B cell (primary cell): ENCODE data around the gene ZMPSTE24. TPM values are rescaled to one million over a fixed set of nuclear protein-coding genes. Genes with fewer than 3 reads are reported as not detected.

Experiments used
- ATAC-seq: fragments of 200-7000 bp; cut with Tn5 transposase; one replicate; pipeline ENCODE4 v1.10.0; 2021; ENCODE audit warnings: low read depth, mild to moderate bottlenecking, moderate number of reproducible peaks, moderate library complexity
- CTCF ChIA-PET: fragments of 350-600 bp; sonication (Branson Sonifier 250); formaldehyde crosslinking; loops from one replicate; lab custom pipeline; 2021; ENCODE audit warnings: antibody characterized with exemption, inconsistent platforms; lab: Charles Lee
- POLR2A ChIA-PET: fragments of 350-600 bp; sonication (Branson Sonifier 250); formaldehyde crosslinking; loops from one replicate; lab custom pipeline; 2021; ENCODE audit warnings: antibody characterized with exemption; lab: Charles Lee
- DNase-seq: peaks from one replicate; pipeline ENCODE4 v3.0.0; 2013
- H2AFZ ChIP-seq: 2 replicates; pipeline ENCODE4 v1.6.1; 2012; ENCODE audit warnings: mild to moderate bottlenecking, low read depth, low read length; ENCODE audit not compliant: insufficient read depth, poor library complexity, severe bottlenecking
- H3K27ac ChIP-seq, 2 donors: 1 replicate in 1 of 2; 2 replicates in 1 of 2; pipeline ENCODE4 v1.5.1; 2012 to 2013; ENCODE audit warnings: low read length in 2 of 2, mild to moderate bottlenecking in 2 of 2, moderate library complexity in 1 of 2
- H3K27me3 ChIP-seq, 4 experiments: fragments of 200-600 bp in 1 of 4; sonication (generic) in 1 of 4; replicated peaks in 1 of 4; 1 replicate in 2 of 4; 2 replicates in 2 of 4; pipeline versions ENCODE4 v1.6.1 to v1.7.0; 2013 to 2016; ENCODE audit warnings: low read length in 3 of 4, mild to moderate bottlenecking in 2 of 4, mixed read lengths in 1 of 4, moderate library complexity in 1 of 4; ENCODE audit not compliant: insufficient read depth in 4 of 4, control insufficient read depth in 3 of 4; ENCODE audit errors: control extremely low read depth in 1 of 4
- H3K36me3 ChIP-seq, 2 experiments: replicated peaks in 1 of 2; 1 replicate in 1 of 2; 2 replicates in 1 of 2; pipeline versions ENCODE4 v1.6.1 to v1.7.1; 2013; ENCODE audit warnings: low read length in 1 of 2; ENCODE audit not compliant: insufficient read depth in 2 of 2, control insufficient read depth in 1 of 2; ENCODE audit errors: control extremely low read depth in 1 of 2, extremely low read depth in 1 of 2
- H3K4me1 ChIP-seq, 2 donors: fragments of 200-600 bp in 1 of 2; sonication (generic) in 1 of 2; 1 replicate in 1 of 2; 2 replicates in 1 of 2; pipeline versions ENCODE4 v1.5.1 to v1.6.1; 2013 to 2017; ENCODE audit warnings: low read length in 2 of 2; ENCODE audit not compliant: control insufficient read depth in 2 of 2, insufficient read depth in 2 of 2
- H3K4me2 ChIP-seq: replicated peaks from 2 replicates; pipeline ENCODE3; 2012; ENCODE audit warnings: mild to moderate bottlenecking, low read depth, low read length; ENCODE audit not compliant: poor library complexity, severe bottlenecking
- H3K4me3 ChIP-seq, 5 experiments: fragments of 200-600 bp in 1 of 5; sonication (generic) in 1 of 5; 1 replicate in 3 of 5; 2 replicates in 2 of 5; pipeline versions ENCODE4 v1.5.1 to v1.7.0; 2011 to 2016; ENCODE audit warnings: low read length in 4 of 5, mild to moderate bottlenecking in 4 of 5, low read depth in 2 of 5, control low read depth in 1 of 5, moderate library complexity in 1 of 5; ENCODE audit not compliant: insufficient read depth in 1 of 5; ENCODE audit errors: control extremely low read depth in 1 of 5, extremely low read depth in 1 of 5
- H3K79me2 ChIP-seq: fragments of 200-600 bp; sonication (generic); one replicate; pipeline ENCODE4 v1.6.0; 2016; ENCODE audit warnings: low read length; ENCODE audit not compliant: control insufficient read depth, insufficient read depth
- H3K9ac ChIP-seq: fragments of 200-600 bp; sonication (generic); 2 replicates; pipeline ENCODE4 v1.6.1; 2017; ENCODE audit warnings: mild to moderate bottlenecking, low read length, moderate library complexity
- H3K9me3 ChIP-seq, 3 donors: one replicate each; pipeline versions ENCODE4 v1.6.1 to v1.7.1; 2013; ENCODE audit warnings: low read length in 2 of 3; ENCODE audit not compliant: control insufficient read depth in 2 of 3, insufficient read depth in 1 of 3; ENCODE audit errors: control extremely low read depth in 1 of 3
- H4K20me1 ChIP-seq: 2 replicates; pipeline ENCODE4 v1.6.0; 2012; ENCODE audit warnings: mild to moderate bottlenecking, low read length; ENCODE audit not compliant: insufficient read depth, control insufficient read depth, poor library complexity, severe bottlenecking
- H3K27ac Mint-ChIP-seq: one replicate; pipeline ENCODE4 v1.8.0; 2021; ENCODE audit warnings: mixed read lengths
- H3K27me3 Mint-ChIP-seq: one replicate; pipeline ENCODE4 v1.8.0; 2021; ENCODE audit warnings: mixed read lengths
- H3K4me1 Mint-ChIP-seq: one replicate; pipeline ENCODE4 v1.8.0; 2021; ENCODE audit warnings: mixed read lengths
- H3K4me3 Mint-ChIP-seq: one replicate; pipeline ENCODE4 v1.8.0; 2021; ENCODE audit warnings: mixed read lengths
- H3K9me3 Mint-ChIP-seq: one replicate; pipeline ENCODE4 v1.8.0; 2022; ENCODE audit warnings: mixed read lengths; ENCODE audit not compliant: insufficient read depth
- EZH2 ChIP-seq: IDR thresholded peaks from 2 replicates; pipeline ENCODE4 v1.6.1; 2012; ENCODE audit warnings: borderline replicate concordance, low read depth, mild to moderate bottlenecking, moderate library complexity, low read length; ENCODE audit not compliant: insufficient read depth, poor library complexity, severe bottlenecking
- WGBS: methylation state at CpG from one replicate; pipeline ENCODE4 v1.1.5; 2013; ENCODE audit warnings: missing lambda C conversion rate; ENCODE audit not compliant: insufficient coverage; 5-methylcytosine and 5-hydroxymethylcytosine counted together
- intact Hi-C: fragments of 100-400 bp; cut with micrococcal nuclease; formaldehyde crosslinking; loops from one replicate; pipeline ENCODE4 v1.10.0; 2022
- polyA plus RNA-seq: library from polyadenylated mRNA; depleted of rRNA; stranded (reverse); fragments of >200 nt; gene quantifications from 2 replicates; pipeline ENCODE4 v1.2.3, GENCODE V29; 2012
- total RNA-seq, 2 donors: library from RNA; stranded (reverse); fragments of 120-200 nt in 1 of 2; gene quantifications; 1 replicate in 1 of 2; 2 replicates in 1 of 2; pipeline versions ENCODE4 v1.2.3 to v1.2.4, GENCODE V29; 2013 to 2022
- TF ChIP-seq, protein P1 (sequence below): fragments of 200-600 bp; IDR thresholded peaks from one replicate; pipeline ENCODE4 v1.8.0; 2022; ENCODE audit warnings: antibody characterized with exemption, mild to moderate bottlenecking

Gene ZMPSTE24
- total and polyA plus RNA-seq, 2 donors (not counting 1 experiment from before 2014, with no cell fraction given): 3.5 to 18.5 TPM

DNA sequence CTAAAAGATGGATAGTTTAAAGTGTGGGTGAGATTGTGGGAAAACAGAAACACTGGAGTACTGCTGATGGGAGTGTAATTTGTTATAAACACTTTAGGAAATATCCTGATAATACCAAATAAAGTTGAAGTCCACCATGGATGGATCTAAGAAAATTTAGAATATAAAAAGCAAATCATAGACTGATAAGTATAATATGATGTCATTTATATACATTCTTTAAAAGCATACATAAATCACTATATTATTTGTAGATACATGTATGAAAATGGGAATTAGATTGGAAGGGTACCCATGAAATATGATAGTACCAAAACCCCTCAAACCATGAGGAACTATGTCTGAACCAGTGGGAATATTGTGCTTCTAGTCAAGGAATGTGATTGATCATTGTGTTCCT is 7.9 kb downstream of the ZMPSTE24 start:
- Histone ChIP-seq H3K4me2 (no peak overlapping the region), H3K36me3 (peaks cover 2 to 67% of the 10 kb centered on the region in 2 experiments), H3K9ac (no peak overlapping the region), H3K27ac (no peak overlapping the region), H4K20me1 (no peaks in the 10 kb centered on the region), H3K4me1 (no peaks in the 10 kb centered on the region), H3K4me3 (no peak overlapping the region), H3K27me3 (no peaks in the 10 kb centered on the region), H2AFZ (no peak overlapping the region), H3K9me3 (no peaks in the 10 kb centered on the region), H3K79me2 (peaks cover 46% of the 10 kb centered on the region)
- Mint-ChIP-seq H3K27ac (no peak overlapping the region), H3K27me3 (no peaks in the 10 kb centered on the region), H3K4me1 (peaks cover 2% of the 10 kb centered on the region), H3K4me3 (no peak overlapping the region), H3K9me3 (no peaks in the 10 kb centered on the region)
- ChIA-PET CTCF (interaction anchor here (0.9 to 1.4 kb wide), 2 partner anchors 68 to 73 kb away, joined by 3 to 5 read pairs; no protein-coding TSS in a partner anchor), POLR2A (no interaction called here)
- ATAC-seq: no peak
- DNase-seq: no peak
- no peak for TF ChIP-seq EZH2
- TF ChIP-seq, protein P1, sequence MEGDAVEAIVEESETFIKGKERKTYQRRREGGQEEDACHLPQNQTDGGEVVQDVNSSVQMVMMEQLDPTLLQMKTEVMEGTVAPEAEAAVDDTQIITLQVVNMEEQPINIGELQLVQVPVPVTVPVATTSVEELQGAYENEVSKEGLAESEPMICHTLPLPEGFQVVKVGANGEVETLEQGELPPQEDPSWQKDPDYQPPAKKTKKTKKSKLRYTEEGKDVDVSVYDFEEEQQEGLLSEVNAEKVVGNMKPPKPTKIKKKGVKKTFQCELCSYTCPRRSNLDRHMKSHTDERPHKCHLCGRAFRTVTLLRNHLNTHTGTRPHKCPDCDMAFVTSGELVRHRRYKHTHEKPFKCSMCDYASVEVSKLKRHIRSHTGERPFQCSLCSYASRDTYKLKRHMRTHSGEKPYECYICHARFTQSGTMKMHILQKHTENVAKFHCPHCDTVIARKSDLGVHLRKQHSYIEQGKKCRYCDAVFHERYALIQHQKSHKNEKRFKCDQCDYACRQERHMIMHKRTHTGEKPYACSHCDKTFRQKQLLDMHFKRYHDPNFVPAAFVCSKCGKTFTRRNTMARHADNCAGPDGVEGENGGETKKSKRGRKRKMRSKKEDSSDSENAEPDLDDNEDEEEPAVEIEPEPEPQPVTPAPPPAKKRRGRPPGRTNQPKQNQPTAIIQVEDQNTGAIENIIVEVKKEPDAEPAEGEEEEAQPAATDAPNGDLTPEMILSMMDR: no peak
- intact Hi-C loops: no loop called here

DNA sequence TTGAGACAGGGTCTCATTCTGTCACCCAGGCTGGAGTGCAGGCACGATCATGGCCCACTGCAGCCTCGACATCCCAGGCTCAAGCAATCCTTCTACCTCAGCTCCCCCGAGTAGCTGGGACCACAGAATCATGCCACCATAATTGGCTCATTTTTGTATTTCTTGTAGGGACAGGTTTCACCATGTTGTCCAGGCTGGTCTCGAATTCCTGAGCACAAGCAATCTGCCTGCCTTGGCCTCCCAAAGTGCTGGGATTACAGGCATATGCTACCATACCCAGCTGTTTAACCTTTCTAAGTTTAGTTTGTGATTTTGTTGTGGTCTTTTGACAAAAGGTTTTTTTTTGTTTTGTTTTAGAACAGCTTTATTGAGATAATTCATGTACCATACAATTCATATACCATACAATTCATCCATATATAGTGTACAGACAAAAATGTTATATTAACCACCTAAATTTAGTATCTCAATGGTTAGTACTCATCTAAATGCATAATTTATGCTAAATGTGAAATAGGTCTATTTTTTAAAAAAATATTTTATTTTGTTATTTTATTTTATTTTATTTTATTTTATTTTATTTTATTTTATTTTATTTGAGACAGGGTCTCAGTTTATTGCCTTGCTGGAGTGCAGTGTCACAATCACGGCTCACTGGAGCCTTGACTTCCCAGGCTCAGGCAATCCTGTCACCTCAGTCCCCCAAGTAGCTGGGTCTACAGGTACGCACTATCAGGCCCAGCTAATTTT is 8.9 kb downstream of the ZMPSTE24 start:
- peaks cover 38% of the 10 kb centered on the region for H3K79me2 ChIP-seq
- intact Hi-C loops: no loop called here
- ChIA-PET CTCF (interaction anchor here (0.6 to 1.0 kb wide), 4 partner anchors 61 to 295 kb away, joined by 3 read pairs; no protein-coding TSS in a partner anchor), POLR2A (no interaction called here)
- no peak overlapping the region for H3K4me2 ChIP-seq
- Mint-ChIP-seq H3K4me1 (peaks cover 1% of the 10 kb centered on the region), H3K27ac (no peak overlapping the region), H3K9me3 (no peaks in the 10 kb centered on the region), H3K27me3 (no peaks in the 10 kb centered on the region), H3K4me3 (no peak overlapping the region)
- H3K27me3 ChIP-seq: no peaks in the 10 kb centered on the region
- TF ChIP-seq EZH2: no peak
- TF ChIP-seq, protein P1: no peak
- no peak for DNase-seq
- H3K9ac ChIP-seq: no peak overlapping the region
- ATAC-seq: no peak
- H2AFZ ChIP-seq: no peak overlapping the region
- H3K9me3 ChIP-seq: no peaks in the 10 kb centered on the region
- peaks cover 0 to 69% of the 10 kb centered on the region in 2 experiments for H3K36me3 ChIP-seq
- H4K20me1 ChIP-seq: no peaks in the 10 kb centered on the region
- no peaks in the 10 kb centered on the region for H3K4me1 ChIP-seq
- 100% methylated on average over 1 of the region's 6 CpGs for WGBS
- no peak overlapping the region for H3K27ac ChIP-seq
- no peak overlapping the region for H3K4me3 ChIP-seq
